PC-3 (cell line): Measurements from ENCODE around the gene TSN.

ENCODE experiments used
- EZH2 ChIP-seq: fragments of 300-600 bp; sonication (generic); IDR thresholded peaks from one replicate; pipeline ENCODE4 v1.6.1; 2017; ENCODE audit warnings: antibody characterized with exemption, mild to moderate bottlenecking, low read length; ENCODE audit not compliant: unreplicated experiment
- TF ChIP-seq, protein P1 (sequence below): fragments of 300-600 bp; sonication (generic); conservative IDR thresholded peaks from 2 replicates; pipeline ENCODE4 v1.5.1; 2017; ENCODE audit warnings: antibody characterized with exemption, low read depth, mild to moderate bottlenecking, low read length

DNA sequence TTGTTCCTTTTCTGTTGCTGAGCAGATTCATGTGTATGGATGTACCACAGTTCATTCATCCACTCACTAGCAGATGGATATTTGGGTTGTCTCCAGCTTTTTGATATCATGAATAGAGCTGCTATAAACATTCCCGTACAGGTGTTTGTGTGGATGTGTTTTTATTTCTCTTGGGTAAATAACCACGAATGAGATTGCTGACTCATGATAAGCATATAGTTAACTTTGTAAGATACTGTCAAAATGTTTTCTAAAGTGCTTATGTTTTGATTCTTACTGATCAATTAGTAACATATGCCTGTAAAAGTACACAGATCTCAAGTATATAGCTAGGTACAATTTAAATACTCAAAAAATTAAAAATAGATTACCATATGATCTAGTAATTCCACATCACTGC lies 27.7 kb downstream of the TSN start:
- no peak for TF ChIP-seq EZH2
- TF ChIP-seq, protein P1, sequence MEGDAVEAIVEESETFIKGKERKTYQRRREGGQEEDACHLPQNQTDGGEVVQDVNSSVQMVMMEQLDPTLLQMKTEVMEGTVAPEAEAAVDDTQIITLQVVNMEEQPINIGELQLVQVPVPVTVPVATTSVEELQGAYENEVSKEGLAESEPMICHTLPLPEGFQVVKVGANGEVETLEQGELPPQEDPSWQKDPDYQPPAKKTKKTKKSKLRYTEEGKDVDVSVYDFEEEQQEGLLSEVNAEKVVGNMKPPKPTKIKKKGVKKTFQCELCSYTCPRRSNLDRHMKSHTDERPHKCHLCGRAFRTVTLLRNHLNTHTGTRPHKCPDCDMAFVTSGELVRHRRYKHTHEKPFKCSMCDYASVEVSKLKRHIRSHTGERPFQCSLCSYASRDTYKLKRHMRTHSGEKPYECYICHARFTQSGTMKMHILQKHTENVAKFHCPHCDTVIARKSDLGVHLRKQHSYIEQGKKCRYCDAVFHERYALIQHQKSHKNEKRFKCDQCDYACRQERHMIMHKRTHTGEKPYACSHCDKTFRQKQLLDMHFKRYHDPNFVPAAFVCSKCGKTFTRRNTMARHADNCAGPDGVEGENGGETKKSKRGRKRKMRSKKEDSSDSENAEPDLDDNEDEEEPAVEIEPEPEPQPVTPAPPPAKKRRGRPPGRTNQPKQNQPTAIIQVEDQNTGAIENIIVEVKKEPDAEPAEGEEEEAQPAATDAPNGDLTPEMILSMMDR, result no peak
